Forelimb muscle (tissue), 1 donor: ENCODE measurements around the gene CNTNAP1. TPM values are rescaled to one million over a fixed set of nuclear protein-coding genes. Genes with fewer than 3 reads are reported as not detected.

Source experiments
- DNase-seq: peaks from one replicate; pipeline ENCODE4 v3.0.0-alpha.2; 2013; ENCODE audit warnings: low read depth
- polyA plus RNA-seq: library from polyadenylated mRNA; unstranded; fragments of 120-200 nt; gene quantifications from one replicate; pipeline ENCODE4 v1.2.1, GENCODE V29; 2013; ENCODE audit not compliant: insufficient read length

Gene CNTNAP1
- polyA plus RNA-seq, 1 donor, result 9.4 TPM

- DNase-seq, result no peak
These were observed 11.3 kb upstream of the CNTNAP1 start for GRCh38 chr17:42670789-42671657.

DNA sequence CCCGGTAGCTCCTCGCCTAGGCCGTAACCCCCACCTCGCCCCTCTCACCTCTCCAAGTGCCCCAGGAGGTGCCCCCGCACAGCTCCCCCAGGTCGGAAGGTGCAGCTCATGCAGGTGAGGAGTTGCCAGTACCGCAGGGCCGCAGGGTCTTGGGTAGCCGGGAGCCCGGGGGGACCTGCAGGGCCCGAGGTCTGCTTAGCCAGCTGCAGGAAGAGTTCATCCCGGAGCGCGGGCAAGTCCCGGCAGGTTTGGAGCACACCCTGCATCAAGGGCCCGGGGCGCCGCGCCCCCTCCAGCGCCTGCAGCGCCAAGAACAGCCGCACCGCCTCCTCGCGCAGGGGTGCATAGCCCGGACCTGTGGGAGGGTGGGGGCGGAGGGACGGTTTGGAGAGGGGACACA lies 10.3 kb upstream of the CNTNAP1 start:
- DNase-seq, result no peak

DNA sequence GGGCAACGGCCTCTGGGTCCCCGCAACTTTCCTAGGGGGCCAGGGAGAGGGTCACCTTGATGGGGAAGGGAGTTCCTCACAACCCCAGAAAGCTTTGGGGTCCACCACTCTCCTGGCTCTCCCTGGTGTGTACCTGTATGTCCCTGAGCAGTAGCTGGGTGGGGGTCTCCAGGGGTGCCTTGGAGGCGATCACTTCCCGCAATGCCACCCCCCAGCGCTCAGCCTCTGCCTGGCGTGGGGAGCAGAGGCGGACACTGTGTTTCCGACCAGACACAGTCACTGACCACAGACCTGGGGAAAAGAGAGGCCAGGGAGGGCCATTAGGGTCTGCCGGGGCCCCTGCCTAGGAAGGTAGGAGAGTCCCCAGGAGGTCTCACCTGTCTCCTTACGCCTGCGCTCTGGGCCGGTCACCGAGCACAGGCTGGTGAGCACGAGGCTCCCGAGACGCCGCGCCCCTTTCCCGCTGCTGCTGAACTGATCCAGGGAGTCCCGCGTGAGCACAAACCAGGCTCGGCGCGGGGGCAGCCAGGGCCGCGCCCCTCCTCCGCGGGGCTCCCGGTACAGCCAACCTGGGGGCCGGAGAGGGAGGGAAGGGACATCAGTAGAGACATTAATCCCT lies 9.0 kb upstream of the CNTNAP1 start:
- DNase-seq, result no peak

- no peak for DNase-seq
These were observed 8.2 kb upstream of the CNTNAP1 start for GRCh38 chr17:42673885-42674754.

DNA sequence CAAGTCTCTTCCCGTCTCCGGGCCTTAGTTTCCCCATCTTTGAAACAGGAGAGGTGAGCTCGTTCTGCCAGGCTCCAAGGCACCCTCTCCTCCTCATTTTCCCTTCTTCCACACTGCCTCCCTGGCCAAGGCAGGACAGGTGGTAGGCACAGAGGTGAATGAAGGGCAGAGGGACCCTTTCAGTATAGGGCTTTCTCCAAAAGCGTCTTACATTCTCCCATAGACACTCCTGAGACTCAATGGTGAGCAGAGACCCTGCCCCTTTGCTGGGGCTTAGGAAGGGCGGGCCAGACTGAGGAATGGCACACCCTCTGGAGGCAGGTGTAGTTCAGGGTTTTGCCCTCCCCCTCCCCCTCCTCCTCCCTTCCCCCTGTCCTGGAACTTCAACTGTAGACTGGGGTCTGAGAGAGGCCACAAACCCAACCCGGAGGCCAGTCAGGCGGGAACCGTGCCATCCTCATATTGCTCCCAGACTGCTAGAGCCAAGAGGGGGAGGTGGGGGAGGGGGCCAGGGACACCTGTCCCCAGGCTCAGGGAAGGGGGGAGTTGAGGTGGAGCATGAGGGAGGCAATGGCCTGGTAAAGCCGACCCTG lies 7.5 kb upstream of the CNTNAP1 start:
- DNase-seq, result no peak

DNA sequence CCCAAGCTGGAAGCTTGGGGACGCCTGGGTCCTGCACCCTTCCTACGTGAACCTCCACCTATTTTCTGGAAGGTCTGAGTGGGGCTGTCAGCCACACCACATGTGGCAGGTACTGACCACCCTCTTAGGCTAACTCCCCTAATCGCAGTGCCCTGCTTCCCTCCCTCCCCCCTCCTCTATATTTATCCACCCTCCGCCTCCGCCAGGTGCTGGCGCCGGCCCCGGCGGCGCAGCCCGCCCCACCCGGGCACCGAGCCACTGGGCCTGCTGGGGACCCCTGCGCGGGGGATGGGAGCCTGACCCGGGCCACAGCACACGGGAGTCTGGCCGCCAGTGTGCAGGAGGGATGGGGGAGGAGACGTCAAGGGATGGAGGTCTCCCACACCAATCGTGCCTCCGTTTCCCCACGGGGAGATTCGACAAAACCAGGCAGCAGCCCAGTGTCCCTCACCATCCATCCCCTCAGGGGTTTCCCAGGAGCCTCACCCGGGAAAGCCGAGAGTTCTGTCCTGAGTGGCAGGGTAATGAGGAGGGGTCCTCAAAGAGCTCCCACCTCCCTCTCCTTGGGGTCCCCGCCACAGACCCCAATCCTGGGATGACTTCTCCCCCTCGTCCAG lies 6.9 kb upstream of the CNTNAP1 start:
- no peak for DNase-seq

DNA sequence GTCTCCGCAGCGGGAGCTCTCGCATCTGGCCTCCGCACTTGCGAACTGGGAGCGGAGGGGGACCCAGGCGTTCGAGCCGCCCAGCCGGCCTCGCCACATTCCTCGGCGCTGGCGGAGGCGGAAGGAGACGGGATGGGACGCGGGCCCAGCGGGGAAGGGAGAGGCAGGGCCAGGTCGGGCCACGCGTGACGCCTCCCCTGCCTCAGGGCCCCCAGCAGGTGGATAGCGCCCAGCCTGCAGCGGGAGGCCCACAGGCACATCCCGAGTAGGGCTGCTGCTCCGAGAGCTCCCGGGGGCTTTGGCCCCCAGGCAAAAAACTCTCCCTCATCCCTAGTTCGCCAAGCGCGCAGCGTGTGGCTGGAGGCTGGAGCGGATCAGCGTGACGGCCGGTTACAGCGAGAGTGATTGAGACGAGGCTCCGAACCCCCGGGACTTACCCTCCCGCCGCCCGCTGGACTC lies 6.3 kb upstream of the CNTNAP1 start:
- no peak for DNase-seq

DNA sequence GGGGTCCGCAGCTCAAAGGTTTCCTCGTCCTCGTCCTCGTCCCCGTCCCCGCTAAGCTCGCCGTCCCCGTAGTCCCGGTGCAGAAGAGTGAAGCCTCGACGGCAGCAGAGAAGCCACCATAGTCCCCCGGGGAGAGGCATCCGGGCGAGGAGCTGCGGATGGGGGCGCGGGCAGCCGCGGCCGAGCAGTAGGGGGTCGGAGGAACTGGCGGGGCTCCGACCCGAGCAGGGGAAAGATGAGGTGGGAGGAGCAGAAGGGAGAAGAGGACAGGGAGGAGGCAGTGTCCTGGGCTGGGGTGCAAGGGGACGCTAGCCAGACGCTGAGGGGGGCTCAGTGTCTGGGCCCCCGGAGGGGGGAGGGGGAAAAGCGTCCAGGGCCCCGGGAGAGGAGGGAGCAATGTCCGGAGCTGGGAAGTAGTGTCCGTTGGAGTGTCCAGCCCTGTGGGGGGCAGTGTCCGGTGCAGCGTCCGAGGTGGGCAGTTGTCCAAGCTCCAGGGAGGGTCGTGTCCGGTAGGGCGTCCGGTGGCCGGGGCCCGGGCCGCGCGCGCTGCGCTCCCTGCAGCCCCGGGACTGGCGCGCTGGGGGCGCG lies 5.8 kb upstream of the CNTNAP1 start, which contains the start of gene PLEKHH3:
Gene PLEKHH3, minus strand, starts transcription at position 571 of the 588 bp plus-strand sequence. Its CDS starts 431 bp downstream, at position 140.
- no peak for DNase-seq

- peak; percentile 99 for DNase-seq
These were observed 5.1 kb upstream of the CNTNAP1 start for GRCh38 chr17:42677012-42677857.

DNA sequence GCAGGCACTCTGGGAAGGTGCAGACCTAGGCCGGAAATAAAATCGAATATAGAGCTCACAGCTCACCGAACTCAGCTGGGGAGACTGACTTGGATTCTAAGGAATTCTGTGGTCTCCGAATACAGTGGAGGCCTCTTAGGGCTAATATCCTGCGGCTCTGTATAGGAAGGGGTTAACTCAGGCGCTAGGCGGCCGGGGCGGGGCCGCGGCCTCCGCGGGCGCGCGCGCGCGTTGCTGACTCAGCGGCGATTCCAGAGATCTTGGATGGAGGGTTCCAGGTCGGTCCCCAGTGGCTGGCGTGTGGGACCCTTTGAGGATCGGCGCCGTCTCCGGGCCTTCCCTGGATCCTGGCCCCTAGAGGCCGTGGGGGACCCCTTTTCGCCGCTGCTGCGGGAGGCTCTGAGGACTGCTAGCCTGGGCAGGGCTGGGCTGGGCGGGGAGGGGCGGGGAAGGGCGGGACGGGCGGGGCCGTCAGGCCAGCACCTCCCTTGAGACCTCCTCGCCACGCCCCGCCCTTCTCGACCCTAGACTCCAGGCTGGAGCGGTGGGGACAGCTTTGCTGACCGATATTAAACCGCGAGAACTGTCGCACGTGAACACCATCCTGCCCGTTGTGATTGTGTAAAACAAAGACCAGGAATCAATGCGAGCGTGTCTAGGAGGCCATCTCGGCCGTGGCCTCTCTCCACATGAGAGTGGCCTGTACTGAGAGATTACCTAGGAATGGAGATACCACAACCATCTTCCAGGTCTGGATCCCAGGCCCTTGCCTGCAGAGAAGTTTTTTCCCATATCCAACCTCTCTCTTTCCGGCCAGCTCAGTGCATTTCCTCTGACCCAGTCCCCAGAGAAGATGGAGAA lies 4.2 kb upstream of the CNTNAP1 start:
- peak; percentile 70 for DNase-seq

DNA sequence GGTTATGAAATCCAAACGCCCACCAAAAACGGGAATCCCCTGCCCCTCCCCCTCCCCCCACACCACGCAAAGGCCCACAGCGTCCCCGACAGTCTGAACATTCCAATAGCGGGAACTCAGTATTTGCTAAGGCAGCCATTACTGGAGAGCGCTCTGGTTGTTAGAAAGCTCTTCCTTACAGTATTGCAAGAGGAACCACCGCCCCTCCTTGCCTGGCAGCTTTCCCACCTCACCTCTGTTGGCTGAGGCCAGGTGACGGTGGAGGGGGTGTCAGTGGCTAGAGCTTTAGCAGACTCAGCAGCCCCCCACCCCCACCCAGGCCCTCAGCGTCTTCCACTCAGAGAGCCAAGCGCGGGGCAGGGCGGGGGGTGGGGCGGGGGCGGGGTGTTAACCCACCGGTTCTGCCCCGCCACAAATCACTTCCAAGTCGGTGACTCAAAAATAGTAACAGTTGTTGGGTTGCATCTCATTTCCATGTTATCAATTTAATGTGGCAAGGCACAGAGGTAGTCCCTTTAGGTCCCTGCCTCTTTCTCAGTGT lies 3.3 kb upstream of the CNTNAP1 start:
- no peak for DNase-seq

- peak; percentile 43 for DNase-seq
These were observed 2.6 kb upstream of the CNTNAP1 start for GRCh38 chr17:42679492-42680330.

DNA sequence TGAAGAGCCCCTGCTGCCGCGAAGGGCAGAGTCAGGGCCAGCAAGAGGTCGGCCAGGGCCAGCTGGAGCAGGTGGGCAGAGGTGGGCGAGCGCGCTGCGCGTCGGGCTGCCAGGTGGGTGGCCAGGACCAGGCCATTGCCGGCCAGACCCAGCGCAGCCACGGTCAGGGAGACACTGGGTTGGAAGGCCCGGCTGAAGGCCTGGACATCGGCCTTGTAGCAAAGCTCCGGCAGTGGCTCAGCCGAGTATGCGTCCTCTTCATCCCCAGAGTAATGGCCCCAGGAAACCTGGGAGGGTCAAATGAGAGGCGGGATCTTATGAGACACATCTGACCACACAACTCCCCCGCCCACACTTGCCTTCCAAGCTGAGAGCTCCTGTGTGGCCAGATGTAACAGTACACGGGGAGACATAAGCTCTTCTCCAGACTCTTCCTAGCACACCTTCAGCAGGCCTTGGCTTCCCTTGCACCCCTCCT lies 2.0 kb upstream of the CNTNAP1 start:
- DNase-seq, result no peak

DNA sequence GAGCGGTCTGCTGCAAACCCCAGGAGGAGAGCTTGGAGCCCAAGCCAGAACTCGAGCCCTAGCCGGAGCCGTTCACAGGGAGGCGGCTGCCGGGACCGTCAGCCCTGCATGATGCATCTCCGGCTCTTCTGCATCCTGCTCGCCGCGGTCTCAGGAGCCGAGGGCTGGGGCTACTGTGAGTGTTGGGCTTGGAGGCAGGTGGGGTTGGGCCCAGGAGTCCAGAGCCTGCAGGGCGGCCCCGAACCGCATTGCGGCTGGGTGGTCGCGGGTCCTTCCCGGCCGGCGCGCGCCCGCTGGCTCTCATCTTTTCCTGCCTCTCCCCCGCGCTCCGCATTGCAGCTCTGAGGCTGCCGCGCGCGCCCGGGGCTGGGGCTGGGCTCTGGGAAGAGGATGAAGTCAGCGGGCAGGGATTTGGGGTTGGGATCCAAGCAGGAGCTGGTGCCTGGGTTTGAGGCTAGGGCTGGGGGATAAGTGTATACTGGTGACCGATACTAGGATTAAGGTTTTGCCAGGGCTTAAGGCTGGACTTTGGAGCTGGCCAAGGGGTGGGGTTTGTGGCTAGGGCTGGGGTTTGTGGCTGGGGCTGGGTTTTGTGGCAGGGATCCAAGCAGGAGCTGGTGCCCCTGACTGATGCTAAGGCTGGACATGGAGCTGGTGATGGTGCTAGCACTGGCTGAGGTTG lies 532 bp downstream of the CNTNAP1 start:
- DNase-seq, result no peak

- DNase-seq, result no peak
These were observed 1.2 kb downstream of the CNTNAP1 start for GRCh38 chr17:42683407-42684034.

GRCh38 chr17:42684929-42685556 lies 2.7 kb downstream of the CNTNAP1 start:
- no peak for DNase-seq
